Epithelial cell of prostate (primary cell): ENCODE data around the gene IFI16.
A peak's percentile ranks its signal among the peaks of the same experiment; 100 is the strongest.

Experiments used
- DNase-seq: peaks from one replicate; pipeline ENCODE4 v3.0.0-alpha.2; 2011; ENCODE audit warnings: low read depth, low spot score
- H3K27ac ChIP-seq: fragments of 450-650 bp; 2 replicates; pipeline ENCODE4 v1.5.1; 2017; ENCODE audit warnings: mild to moderate bottlenecking

IFI16 gene

DNA sequence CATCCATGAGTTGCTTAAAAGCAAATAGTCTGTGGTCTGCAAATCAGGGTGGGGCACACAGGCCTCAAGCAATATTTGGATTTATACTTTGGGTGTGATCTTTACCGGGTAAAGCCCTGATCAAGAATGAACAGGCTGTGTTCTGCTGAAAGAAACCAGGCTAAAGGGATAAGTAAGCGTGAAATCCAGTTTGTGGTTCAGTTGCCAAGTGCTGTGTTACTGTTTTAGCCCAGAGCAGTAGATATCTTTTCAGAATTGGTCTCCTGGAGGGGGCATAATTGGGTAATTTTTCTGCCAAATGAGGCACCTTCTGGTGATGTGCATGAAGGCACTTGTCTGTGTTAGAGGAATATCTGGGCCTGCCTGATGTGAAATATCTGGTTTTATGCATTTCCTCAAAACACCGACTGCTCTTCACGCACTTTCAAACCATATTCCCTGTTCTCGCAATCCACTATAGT, 45.5 kb downstream of the IFI16 start:
- peak; percentile 27 for DNase-seq
- H3K27ac ChIP-seq, result peak overlapping the region; percentile 20

DNA sequence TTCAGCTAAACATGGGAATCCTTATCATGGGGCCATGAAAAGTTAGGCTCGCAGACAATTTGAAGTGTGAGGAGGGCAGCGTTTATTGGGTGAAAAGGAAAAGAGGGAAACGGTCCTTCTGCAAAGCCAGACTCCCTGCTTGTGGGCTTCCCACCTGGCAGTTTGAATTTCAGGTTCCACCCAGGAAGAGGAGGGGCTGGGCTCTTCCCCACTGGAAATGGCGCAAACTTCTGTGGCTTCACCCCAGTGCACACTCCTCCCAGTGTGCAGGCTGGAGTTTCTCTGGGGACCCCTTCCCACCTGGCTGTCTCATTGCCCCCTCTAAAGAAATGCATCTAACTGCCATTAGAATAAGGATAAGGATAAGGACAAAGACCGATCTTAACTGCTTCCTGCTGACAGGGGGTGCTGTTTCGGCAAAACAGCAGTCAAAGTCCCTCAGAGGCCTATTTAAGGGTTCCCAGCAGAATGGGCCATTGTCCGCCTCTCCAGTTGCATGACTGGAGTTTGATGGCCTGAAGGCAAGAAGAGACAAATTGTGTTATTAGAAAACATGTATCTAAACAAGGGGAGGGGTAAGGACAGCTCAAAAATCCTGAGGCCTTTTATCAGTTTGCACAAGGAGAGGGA, 46.5 kb downstream of the IFI16 start:
- DNase-seq, result no peak
- no peak overlapping the region for H3K27ac ChIP-seq

DNA sequence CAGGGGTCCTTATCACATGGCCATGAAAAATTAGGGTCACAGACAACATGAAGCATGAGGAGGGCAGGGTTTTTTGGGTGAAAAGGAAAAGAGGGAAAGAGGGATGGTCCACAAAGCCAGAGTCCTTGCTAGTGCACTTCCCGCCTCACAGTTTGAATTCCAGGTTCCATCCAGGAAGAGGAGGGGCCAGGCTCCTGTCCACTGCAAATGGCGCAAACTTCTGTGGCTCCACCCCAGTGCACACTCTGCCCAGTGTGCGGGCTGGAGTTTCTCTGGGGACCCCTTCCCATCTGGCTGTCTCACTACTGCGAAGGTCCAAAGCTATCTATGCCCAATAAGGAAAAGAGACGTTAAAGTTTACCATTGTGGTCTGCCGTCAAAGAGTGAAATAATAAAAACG, 49.0 kb downstream of the IFI16 start:
- H3K27ac ChIP-seq, result no peak overlapping the region
- no peak for DNase-seq

DNA sequence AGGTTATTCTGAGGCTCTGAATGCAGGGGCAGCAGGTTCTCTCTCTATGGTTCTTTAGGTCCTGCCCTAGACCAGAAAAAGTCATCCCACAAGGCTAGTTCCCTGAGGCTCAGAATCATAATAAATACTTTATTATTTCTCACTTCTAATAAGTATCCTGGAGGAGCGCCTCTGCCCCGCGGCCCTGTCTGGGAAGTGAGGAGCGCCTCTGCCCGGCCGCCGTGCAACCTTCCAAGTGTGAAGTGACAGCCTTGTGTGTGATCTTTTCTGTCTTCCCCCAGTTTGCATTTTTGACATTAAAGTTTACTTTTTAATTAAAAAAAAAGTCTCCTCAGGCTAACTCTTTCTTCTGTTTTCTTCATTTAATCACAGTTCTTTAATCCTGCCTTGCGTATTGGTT, 55.4 kb downstream of the IFI16 start:
- DNase-seq, result no peak
- no peak overlapping the region for H3K27ac ChIP-seq

DNA sequence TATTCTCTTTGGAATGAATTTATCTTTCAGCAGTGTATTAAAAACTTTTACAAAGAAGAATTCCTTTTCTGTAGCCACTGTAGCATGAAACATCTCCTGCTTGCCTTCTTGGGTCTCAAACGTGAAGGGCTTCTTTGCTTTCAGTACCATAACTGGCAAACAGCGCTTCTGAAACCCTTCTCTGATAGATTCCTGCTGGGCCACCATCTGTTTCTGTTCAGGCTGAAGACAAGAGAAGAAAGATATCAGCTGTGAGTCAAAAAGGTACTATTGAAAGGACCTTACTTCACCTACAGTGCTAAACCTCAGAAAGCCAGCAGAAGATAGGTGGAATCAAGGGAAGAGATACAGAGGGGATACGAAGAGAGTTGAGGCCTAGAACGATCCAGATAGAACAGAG, 56.4 kb downstream of the IFI16 start:
- DNase-seq, result no peak
- no peak overlapping the region for H3K27ac ChIP-seq

DNA sequence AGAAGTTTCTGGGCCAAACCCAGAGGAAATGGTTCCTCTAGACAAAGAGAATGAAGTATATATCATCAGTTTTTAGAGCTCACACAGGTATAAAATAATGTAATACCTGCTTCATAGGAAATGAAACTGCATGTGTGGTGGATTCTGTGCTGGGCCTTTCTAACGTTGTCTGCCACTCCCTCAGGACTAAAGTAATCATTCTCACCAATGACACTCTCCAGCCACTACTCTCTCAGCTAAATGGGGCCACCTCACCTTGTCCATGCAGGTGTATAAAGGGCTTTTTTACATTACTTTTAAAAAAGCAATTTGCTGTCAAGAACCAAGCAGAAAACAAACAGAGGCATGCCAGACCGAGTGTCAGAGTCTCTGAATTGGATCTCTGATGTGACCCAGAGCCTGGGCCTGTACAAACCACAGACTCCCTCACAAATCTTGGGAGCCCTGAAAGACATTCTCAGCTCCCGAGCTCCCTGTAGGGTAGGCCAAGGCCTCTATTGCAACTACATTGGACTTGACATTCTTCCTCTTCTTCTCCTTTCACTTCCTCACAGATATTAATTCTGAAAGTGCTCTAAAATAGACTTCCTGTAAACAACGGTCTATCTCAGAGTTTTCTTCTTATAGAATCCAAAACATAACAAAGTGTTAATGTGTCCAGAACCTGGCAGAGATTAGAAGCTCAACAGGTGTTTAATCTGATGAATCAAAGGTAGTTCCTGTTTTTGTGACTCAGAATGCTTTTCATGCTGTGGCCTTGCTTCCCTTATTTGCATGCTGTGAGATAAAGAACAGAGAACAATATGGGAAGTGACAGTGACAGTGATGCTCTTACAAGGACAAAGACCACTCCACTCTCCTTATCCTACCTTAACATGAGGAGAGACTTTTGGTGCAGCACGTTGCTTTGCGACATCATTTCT, 58.3 kb downstream of the IFI16 start:
- no peak overlapping the region for H3K27ac ChIP-seq
- DNase-seq, result no peak

DNA sequence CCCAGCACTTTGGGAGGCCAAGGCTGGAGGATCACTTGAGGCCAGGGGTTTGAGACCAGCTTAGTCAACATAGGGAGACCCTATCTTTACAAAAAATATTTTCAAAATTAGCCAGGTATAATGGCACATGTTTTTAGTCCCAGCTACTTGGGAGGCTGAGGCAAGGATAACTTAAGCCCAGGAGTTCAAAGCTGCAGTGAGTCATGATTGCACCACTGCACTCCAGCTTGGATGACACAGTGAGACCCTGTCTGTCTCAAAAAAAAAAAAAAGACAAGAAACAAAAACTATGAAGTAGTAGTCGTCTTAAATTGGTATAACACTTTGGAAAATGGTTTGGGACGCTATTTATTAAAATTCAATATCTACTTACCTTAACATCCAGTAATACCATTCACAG, 59.2 kb downstream of the IFI16 start:
- DNase-seq, result no peak
- H3K27ac ChIP-seq, result no peak overlapping the region

DNA sequence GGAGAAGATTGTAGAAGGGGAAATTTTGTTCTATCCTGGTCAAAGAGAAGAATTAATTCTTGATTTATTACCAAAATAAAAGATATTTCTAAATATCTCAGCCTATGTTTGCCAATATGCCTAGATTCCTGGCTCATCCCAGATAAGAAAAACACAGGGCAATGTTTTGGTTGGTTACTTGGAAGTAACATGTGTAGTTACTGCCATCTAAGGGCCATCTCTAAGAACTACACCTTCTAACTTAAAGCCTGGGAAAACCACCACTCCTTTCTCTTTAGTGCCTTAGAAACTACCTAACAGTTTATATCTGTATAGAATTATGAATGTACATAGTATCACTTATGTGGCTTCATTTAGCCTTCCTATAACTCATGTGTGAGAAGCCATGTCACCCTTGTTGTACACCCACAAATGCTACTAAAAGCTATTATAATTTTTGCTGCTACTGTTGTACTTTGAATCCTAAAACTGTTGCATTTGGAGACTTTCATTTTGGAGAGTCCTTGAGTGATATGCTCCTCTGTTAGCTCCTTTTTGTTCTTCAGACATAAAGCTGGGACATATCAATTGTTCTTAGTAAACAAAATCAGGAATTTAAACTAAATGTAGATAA, 62.4 kb downstream of the IFI16 start:
- H3K27ac ChIP-seq, result no peak overlapping the region

DNA sequence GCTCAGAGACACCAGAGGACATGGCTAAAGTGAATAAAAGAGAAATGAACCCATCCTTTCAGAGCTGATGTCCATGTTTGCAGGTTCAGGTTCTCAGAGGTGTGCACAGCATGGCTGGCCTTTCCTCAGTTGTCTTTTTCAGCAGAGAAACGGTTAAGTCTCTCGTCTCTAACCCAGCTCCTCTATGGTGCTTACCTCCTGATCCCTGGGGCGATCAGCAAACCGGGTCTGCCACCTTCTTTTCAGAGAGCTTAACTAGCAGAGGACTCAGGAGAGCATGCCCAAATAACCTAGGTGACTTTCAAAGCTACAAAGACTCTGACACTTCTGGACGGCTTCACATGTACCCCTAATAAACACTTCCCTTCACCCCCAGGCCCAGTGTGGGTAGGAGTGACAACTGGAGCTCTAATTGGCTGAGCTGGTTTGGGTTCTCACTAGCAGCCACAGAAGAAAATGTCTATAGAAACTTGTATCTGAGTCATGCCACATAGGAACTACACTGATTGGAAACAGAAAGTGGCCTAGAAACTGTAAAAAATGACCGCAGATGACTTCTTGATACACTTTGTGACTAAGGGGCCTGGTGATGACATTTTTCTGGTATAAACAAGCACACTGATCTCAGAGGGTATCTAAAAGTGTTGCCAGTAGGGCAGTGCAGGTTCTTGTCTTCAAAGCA, 66.9 kb downstream of the IFI16 start, which contains the start of gene AIM2:
Gene AIM2 (minus strand): TSS at position 329 of the 682 bp plus-strand sequence. CDS start 3,267 bp downstream, outside the sequence.
- no peak within 1 kb of the TSS for H3K27ac ChIP-seq
- DNase-seq, result no peak

More for the DNA sequence above, 62.4 kb downstream of the IFI16 start:
- no peak for DNase-seq

DNA sequence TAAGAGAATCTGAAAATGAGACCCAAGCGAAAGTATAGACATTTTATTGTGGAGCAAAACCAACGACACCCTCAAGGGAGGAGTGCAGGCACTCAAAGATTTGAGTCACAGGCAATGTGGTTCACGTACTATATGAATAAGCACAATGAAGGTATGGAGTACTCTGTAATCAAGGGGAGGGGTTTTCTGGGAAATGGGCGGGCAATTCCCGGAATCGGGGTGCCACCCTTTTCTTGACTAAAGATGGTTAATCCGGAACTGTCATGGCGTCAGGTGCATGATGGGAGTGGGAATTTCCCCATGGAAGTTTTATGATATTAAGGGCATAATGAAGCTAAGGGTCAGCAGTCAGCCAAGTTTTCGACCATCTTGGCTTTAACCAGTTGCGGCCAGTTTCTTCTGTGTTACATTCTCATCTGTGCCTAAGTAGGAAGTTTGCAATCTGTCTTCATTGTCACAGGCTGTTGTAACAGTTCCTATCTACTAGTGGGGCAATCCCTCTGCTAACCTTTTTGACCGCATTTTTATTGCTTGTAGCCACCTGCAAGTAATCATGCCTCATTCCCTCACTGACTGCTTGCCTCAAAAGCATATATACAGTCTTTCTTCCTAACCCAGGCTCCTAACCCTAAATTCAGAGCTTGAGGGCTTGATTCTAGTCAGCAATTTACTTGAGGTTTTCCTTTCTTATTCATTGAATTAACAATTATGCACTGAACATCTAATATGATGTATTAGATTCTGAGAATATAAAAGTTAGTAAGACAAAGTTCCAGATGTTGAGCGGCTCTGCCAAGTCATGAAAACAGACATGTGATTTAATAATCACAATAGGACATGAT, 67.6 kb downstream of the IFI16 start:
- no peak for DNase-seq
- H3K27ac ChIP-seq, result no peak overlapping the region

DNA sequence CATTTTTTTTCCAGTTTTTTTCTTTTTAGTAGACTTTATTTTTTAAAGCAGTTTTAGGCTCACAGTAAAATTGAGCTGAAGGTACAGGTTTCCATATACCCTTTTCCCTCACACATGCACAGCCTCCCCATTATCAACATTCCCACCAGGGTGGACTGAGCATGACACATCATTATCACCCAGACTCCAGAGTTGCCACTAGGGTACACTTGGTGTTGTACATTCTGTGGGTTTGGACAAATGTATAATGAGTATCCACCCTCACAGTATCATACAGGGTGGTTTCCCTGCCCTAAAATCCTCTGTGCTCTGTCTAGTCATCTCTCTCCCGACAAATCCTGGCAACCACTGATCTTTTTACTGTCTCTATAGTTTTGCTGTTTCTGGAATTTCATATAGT, 69.8 kb downstream of the IFI16 start:
- no peak for DNase-seq
- H3K27ac ChIP-seq, result no peak overlapping the region

DNA sequence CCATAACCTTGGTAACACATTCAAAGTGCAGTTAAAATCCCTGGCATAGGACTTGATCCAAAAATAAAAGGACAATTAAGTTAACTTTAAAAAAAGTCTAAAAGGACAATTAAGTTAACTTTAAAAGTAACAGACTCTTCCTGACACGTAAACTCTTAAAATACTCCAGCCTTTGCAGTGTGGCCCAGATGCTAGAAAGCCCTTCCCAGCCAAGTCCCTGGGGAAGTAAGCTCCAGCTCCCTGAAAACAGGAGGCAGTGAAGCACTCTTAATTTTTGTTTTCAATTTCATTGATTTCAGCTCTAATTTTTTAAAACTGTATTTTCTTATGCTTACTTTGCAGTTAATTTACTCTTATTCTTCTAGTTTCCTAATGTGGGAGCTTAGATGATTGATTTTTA, 71.9 kb downstream of the IFI16 start:
- no peak overlapping the region for H3K27ac ChIP-seq
- DNase-seq, result no peak

DNA sequence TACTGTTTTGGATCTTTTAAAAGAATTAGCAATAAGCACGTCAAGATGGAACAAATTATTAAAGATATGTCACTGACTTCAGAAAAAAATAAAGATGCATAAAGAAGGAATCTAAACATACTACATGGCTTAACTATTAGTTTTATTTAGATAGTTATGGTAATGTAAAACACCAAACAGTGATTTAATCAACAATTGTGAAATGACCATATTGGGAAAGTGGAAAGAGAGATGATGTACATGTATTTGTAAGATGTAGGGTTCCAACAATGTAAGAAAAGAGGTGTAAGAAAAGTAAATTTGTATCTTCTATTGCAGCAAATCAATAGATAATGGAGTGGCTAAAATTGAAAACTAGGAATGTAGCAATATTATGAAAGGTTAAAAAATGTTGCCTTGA, 73.3 kb downstream of the IFI16 start:
- DNase-seq, result no peak

DNA sequence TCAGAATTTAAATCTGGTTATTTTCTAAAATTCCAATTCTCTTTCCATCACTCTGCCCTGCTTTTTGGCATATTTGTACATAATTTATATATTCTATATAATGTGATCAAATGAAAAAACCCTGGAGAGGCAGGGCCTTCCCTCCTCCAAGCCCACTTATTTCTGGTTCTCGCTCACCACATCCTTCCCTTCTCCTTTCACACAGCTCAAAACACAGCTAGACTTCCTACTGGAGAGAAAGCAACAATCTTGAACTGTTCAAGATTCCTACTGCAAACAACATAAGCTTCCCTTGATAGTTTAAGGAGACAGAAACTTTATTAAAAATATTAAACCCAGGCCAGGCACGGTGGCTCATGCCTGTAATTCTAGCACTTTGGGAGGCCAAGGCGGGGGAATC, 74.4 kb downstream of the IFI16 start:
- no peak overlapping the region for H3K27ac ChIP-seq
- no peak for DNase-seq

More for the DNA sequence above, 73.3 kb downstream of the IFI16 start:
- H3K27ac ChIP-seq, result no peak overlapping the region

DNA sequence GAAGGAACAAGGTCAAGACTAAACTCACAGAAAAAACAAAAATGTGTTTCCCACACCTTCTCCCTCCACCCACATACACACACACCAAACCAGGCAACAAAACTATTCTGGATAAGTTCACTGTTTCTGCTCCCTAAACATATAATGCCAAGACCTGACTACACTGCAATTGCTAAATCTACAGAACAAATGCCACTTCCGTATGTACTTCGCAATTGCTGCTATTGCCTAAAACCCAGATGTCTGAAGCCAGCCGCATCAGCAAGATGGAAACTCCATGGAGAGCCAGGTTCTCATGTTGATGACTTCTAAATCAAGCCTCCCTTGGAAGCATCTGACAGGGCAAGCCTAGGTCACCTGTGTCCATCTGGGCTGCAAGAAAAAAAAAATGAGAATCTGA, 75.2 kb downstream of the IFI16 start:
- no peak overlapping the region for H3K27ac ChIP-seq
- no peak for DNase-seq

DNA sequence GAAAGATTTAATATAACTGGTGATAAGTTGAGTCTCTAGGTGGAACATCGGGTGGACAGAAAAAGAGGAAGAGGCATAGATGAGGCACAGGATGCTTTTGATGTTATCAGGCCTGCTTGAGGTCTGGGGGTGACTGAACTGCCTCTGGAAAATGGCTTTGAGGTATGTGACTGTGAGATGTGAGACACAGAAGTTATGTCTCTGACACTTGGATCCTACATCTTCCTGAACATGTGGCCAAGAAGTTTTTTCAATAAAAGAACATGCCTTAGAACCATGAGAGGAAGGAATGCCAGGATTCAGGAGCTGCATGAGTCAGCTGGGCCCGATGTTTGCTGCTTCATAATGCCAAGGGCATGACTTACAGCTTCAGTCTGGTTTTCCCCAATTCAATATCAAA, 78.3 kb downstream of the IFI16 start:
- peak overlapping the region; percentile 28 for H3K27ac ChIP-seq
- DNase-seq, result no peak

DNA sequence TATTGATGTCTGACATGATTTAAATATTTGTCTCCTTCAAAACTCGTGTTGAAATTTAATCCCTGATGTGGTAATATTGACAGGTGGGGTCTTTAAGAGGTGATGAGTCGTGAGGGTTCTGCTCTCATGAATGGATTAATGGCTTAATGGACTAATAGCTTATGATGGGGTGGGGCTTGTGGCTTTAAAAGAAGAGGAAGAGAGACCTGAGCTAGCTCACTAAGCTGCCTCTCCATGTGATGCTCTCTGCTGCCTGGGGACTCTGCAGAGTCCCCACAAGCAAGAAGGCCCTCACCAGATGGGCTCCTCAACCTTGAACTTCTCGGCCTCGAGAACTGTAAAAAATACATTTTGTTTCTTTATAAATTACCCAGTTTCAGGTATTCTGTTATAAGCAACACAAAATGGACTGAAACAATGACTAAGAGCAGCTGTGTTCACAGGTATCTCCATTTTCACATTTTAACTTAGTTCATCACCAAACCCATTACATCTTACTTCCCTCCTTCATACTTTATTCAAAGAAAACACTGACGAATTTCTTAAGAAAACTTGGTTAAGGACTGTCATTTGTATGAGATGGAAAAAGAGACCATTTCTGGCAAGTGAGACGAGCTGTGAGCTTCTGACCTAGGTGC, 79.0 kb downstream of the IFI16 start:
- no peak for DNase-seq
- peak overlapping the region; percentile 28 for H3K27ac ChIP-seq

DNA sequence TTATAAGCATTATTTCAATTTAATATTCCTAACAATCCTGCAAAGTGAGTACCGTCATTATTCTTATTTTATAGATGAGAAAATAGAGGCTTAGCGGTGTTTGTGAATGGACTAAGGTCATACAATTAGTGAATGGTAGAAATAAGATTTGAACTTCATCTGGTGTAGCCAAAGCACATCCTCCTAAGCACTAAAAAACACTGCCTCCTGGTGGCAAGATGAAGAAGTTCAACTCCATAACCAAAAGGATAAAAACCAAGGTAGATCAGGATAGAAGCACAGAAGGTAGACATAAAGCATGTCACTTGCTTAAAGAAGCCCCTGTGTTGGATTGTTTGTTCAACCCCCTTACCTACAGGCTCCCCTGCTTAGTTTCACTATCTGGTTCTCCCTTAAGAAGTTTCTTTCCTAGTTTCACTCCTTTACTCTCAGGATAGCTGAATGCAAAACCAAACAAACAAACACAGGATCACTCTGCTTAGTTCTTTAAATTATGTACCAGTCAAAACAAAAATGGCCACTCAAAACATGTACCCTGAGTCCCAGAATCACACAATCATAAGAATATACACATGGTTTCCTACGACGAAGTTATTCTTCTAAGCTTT, 79.6 kb downstream of the IFI16 start:
- DNase-seq, result no peak

More for the DNA sequence above, 79.6 kb downstream of the IFI16 start:
- peak overlapping the region; percentile 28 for H3K27ac ChIP-seq
